COLO829 (cell line): ENCODE measurements around the gene TREH.

Source experiments
- DNase-seq: peaks from one replicate; pipeline ENCODE4 v3.0.0; 2012; ENCODE audit warnings: low spot score

The TREH gene

DNA sequence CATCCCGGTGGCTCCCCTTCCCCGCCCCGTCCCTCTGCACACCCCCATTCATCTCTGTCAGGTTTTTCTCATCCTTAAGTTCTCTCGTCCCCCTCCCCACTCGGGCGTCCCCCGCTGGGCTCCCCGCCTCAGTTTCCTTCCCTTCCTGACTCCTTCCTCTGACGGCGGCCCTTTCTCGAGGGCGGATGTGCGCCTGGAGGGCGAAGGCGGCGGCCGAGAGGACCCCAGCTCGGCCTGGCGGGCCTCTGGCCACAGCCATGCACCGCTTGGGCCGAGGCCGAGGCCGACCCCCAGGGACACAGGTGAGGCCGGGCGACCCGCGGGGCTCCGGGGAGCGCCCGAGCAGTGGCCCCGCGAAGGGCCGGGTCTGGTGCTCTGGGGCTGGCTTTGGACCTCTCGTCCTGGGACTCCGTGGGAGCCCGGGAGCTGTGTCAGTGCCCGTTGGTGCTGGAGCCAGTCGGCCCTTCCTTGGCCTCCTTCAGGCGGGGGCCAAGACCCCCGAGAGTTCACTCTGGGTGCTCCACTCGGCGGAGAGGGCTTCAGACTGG, 69.2 kb downstream of the TREH start:
- DNase-seq: no peak

DNA sequence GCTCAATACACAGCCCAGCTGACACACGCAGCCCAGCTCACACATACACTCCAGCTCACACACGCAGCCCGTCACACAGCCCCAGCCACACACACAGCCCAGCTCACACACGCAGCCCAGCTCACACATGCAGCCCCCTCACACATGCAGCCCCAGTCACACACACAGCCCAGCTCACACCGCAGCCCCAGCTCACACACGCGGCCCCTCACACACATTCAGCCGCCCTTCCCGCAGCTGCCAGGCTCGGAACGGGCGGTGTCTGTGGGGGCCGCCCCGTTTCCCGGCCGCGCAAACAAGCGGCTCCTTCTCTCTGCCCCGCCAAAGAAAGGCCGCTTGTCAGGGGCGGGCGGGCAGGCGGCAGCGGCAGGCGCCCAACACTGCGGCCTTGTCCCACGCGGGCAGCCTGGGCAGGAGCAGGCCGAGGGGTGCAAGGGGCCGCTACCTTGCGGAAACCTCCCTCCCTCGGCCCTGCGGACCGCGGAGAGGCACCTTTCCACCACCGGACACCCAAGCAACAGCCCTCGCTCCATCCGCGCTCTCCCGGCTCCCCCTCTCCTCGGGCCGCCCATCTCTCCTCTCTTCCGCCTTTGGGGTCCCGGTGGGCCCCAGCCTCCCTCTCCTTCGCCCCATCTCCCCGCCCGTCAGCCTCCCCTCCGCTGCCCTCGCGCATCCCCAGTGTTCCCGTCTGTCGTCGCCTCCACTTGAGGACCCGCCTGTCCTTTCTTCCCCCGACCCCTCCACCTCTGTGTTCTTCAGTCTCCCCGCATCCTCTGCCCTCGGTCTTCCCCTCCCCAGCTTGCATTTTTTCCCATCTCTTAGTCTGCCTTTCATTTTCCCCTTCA, 69.8 kb downstream of the TREH start:
- DNase-seq: no peak

GRCh38 chr11:118608360-118609227, 70.9 kb downstream of the TREH start:
- DNase-seq: no peak

DNA sequence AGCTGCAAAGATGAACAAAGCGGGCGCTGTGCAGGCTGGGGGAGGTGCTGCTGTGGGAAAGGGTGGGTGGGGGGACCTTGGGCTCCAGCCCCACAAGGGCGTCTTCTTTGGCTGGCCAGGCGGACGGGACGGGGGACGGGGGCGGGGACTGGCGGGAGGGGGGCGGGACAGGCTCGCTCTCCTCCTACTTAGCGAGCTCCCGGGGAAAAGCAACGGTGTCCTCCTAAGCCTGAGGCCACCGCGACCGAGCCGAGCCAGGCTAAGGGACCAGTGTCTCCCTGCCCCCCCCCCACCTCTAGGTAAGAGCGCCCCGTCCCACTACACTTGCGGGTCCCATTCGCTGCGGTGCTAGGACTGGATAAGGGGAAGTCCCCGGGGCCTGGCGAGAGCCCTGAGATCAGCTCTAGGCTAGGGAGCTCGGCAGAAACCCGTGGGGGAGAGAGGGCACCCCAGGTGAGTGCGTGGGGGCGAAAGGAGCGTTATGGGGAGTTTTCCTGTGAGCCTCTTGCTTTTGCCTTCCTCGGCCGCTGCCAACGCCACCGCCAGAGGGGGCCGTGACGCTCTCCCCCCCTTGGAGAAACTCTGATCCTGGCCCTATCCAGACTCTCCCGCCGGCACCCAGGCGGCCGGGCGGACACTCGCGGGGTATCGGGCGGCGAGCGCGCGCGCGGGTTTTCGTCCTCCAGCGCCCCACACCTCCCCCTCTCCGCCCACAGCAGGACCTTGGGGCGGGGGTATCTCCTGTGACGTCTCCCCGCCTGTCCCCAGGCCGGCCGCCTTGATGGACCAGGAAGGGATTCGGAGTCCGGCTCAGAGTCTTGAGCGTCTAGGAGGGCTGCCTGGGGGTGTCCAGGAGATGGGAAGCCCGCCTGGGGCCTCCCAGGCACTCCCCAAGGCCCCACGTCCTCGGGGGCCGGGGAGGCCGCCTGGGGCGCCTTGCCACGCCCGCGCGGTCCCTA, 71.8 kb downstream of the TREH start, which contains the start of gene PHLDB1:
TSS of gene PHLDB1 (plus strand) at position 215 of the 959 bp plus-strand sequence. CDS start 6,222 bp downstream, outside the sequence.
- DNase-seq: no peak
